A549 (cell line): ENCODE measurements around the gene PAGE2.

Source experiments
- KDM1A ChIP-seq: fragments of 200-600 bp; sonication (generic); IDR thresholded peaks from 2 replicates; pipeline ENCODE4 v1.6.1; 2016; ENCODE audit warnings: low read depth, mild to moderate bottlenecking
- POLR2A ChIP-seq: IDR thresholded peaks from 2 replicates; pipeline ENCODE4 v1.6.1; 2012; ENCODE audit warnings: mild to moderate bottlenecking, low read length
- TP53 ChIP-seq: fragments of 250-450 bp; sonication (Bioruptor Pico); IDR thresholded peaks from 2 replicates; pipeline ENCODE4 v1.5.0; 2021; ENCODE audit warnings: mild to moderate bottlenecking, moderate library complexity

DNA sequence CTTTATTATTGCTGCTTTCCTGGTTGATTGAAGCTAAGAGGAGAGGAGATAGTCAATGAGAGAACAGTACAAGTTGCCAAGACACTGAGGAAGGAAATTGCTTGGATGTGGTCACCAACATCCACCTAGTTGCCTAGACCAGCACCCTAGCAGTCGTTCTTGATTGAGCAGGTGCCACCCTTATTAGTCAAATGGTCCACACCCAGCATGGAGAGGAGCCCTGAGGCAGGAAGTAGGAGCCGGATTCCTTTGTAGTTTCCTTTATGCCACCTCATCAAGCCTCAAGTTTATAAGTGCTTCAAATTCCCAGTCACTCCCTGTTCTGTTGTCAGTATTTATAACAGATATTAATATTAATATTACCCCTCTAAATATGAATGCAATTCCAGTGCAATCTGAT is 19.1 kb downstream of the PAGE2 start:
- no peak for TF ChIP-seq TP53 (CRISPR knock-in tag)
- TF ChIP-seq KDM1A = no peak
- no peak for TF ChIP-seq POLR2A
